GM12801 (cell line): ENCODE measurements around the gene STK16.

ENCODE experiments used
- TF ChIP-seq, protein P1 (sequence below): IDR thresholded peaks from one replicate; pipeline ENCODE4 v1.5.1; 2011; ENCODE audit warnings: control low read depth; ENCODE audit not compliant: insufficient read length; ENCODE audit errors: extremely low read depth

The STK16 gene

DNA sequence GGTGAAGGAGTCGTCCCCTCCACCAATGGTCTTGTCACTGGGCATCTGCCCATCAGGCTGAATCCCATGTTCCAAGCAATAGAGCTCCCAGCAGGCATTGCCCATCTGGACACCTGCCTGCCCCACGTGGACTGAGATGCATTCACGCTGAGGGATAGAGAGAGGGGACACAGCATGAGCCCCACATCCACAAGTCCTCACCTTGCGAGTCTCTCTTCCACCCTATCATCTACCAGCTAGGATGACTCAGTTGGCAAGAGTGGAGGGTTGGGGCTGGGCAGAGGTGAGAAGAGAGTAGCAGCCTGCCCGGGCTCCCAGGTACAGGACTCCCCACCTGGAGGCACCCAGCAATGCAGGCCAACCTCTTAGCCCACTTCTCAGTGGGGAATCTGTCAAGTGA is 6.8 kb downstream of the STK16 start:
- TF ChIP-seq, protein P1, sequence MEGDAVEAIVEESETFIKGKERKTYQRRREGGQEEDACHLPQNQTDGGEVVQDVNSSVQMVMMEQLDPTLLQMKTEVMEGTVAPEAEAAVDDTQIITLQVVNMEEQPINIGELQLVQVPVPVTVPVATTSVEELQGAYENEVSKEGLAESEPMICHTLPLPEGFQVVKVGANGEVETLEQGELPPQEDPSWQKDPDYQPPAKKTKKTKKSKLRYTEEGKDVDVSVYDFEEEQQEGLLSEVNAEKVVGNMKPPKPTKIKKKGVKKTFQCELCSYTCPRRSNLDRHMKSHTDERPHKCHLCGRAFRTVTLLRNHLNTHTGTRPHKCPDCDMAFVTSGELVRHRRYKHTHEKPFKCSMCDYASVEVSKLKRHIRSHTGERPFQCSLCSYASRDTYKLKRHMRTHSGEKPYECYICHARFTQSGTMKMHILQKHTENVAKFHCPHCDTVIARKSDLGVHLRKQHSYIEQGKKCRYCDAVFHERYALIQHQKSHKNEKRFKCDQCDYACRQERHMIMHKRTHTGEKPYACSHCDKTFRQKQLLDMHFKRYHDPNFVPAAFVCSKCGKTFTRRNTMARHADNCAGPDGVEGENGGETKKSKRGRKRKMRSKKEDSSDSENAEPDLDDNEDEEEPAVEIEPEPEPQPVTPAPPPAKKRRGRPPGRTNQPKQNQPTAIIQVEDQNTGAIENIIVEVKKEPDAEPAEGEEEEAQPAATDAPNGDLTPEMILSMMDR, result no peak

DNA sequence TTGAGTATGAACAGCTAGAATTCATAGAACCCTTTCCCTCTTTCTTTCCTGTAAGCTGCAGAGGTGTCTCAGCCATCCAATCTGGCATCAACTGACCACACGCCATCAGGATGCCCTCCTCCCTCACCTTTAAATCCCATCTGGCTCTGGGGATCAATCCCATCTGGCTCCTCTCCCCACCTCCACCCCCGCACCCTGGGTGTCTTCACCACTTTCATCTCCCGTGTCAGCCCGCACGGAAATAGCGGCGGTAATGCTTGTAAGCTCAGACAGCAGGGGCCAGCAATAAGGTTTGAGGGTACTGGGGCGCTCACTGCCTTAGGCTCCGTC is 7.3 kb downstream of the STK16 start:
- TF ChIP-seq, protein P1, result no peak

DNA sequence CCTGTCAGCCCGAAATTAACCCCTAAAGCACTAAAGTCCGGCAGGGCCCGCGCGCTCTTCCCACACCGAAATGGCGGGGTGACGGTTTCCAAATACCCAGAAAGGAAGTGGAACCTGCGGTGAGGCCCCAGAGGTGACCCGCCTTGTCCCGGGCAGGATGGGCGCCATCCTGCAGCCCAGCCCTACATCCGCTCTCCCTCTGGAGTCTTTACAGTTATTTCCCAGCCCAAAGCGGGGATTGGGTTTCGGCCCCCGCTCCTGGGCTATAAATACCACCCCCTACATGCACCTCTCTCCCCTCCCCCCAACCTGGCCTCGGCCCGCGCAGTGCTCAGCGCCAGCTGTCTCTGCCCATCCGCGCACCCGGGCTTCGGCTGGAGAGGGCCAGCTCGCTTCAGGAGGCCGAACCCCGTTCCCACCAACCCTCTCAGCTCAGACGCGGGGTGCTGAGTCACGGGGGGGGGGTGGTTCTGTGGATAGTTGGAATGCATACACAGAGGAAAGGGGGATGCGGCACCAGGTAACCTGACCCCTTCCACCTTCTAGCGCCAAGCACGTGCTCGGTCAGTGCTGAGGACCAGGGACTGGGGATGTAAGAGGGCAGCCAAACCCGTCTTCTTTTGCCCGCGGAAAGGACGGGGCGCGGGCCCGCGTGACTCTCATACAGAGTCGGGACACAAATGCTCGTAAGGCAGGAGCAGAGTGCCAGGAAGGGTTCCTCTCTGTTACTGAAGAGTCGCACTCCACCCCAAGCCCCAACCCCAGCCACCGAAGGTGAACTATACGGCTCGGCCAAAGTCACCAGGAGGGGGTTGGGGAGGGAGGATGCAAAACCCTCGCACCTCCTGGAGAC is 7.8 kb downstream of the STK16 start, which contains the start of gene TUBA4B:
TUBA4B (plus strand) TSS at position 344 of the 853 bp plus-strand sequence; CDS start at position 509, 165 bp downstream.
- TF ChIP-seq, protein P1, result no peak

DNA sequence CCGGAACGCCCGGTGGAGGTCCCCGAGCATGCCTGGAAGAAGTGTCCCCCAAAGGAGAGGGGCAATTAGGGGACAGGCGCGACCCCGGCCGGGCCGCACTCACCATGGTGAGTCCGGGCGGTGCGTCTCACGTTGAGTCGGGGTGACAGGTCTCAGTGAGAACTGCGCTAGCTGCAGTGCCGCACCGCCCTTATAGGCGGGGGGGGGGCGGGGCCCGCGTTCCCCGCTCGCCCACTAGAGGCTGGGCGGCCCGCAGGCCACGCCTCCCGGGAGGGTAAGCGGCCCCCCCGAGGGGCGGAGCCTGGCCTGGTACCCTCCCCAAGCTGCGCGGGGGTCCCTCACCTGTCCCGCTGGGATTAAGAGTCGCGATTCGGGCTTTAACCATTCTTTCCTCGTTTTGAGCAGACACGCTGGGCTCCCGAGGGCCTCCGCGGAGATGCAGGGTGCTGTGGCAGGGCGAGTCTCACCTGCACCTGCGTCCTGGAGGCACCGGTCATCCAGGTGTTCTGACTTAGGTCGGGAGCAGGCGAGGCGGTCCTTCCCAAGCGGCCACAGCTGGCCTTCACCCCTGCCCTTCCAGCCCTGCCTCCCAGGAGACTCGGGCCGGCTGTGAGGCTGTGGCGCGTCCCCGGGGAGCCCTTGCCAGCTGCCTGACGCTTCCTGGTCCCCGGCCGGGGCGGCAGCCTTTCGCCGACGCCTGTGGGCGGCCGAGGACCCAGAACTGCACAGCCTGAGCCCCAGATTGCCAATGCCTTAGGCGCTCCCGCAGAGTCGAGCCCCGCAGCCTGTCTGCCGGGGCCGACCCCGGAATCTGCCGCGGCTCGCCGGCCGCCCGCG is 8.7 kb downstream of the STK16 start, which contains the start of gene TUBA4A:
TUBA4A (minus strand) TSS at position 166 of the 837 bp plus-strand sequence; CDS start at position 106, 60 bp downstream.
- TF ChIP-seq, protein P1, result no peak

DNA sequence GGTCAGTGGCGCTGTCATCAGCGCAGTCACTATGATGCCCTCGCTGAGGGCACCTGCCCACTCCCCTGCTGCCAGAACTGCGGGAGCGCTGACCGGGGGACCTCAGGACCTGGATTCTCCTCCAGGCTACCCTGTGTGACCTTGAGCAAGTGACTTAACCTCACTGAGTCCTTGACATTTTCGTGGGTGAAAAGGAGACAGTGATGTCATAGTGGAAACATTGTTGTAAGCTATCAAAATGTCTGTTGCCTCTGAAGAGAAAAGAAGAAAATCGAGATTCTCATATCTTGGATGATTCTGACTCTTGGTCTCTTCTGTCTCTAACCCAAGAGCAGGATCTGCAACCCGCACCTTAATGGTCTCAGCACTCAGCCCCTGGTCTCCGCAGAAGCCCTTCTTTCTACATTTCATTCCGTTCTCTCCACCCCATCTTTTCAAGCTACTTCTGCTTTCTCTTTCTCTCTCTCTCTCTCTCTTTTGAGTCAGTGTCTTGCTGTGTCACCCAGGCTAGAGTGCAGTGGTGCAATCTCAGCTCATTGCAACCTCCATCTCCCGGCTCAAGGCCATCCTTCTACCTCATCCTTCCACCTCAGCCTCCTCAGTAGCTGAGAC is 9.4 kb downstream of the STK16 start:
- TF ChIP-seq, protein P1, result no peak

DNA sequence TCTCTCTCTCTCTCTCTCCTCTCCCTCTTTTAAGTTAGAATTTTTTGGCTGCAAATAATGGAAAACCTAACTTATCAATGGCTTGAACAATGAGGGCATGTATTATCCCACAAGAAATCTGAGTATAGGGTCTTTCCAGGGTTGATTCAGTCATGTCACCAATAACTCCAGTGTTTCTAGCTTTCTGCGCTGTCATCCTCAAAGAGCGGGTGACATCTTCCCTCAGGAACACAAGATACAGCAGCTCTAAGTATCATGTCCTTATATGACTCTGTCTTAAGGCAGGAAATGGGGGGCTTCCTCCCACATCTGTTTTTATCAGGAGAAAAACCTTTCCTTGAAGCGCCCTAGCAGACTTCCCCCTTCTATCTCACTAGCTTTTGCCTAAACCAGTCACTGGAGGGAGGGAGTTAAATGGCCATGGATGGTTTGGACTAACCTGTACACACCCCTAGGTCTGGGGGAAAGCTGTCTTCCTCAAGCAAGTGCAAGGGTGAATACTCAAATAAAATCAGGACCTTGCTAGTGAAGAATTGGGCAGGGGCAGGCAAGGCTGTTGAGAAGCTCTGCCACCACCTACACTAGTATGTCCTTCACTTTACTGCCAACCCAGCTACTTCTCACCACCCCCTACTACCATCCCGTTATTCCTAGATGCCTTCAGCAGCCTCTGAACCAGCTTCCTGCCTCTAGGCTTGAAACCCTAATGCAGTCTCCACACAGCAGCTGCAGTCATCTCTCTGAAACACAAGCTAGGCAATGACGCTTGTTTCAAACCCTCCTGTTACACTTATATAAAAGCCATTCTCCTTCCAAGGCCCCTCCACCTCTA is 16.0 kb downstream of the STK16 start:
- TF ChIP-seq, protein P1, result no peak
